ENCODE results near the gene SHC1.
A peak's percentile ranks its signal among the peaks of the same experiment; 100 is the strongest.

The SHC1 gene

GRCh38 chr1:154937085-154937987 is 33.2 kb downstream of the SHC1 start:
- DNase-seq (ENCODE audit: low spot score): peak; percentile 97

- peak; percentile 97 for DNase-seq (ENCODE audit: low spot score)
Observed at GRCh38 chr1:154936555-154937084, 33.9 kb downstream of the SHC1 start, which contains the start of gene PMVK. Gene PMVK, minus strand, starts transcription at chr1:154936719. Its CDS starts 34 bp downstream, at chr1:154936685.

GRCh38 chr1:154935749-154936554 is 34.6 kb downstream of the SHC1 start:
- DNase-seq (ENCODE audit: low spot score): no peak

- no peak for DNase-seq (ENCODE audit: low spot score)
Observed at GRCh38 chr1:154934358-154934948, 36.1 kb downstream of the SHC1 start.

- DNase-seq (ENCODE audit: low spot score): no peak
Observed at GRCh38 chr1:154931940-154932487, 38.5 kb downstream of the SHC1 start.

- no peak for DNase-seq (ENCODE audit: low spot score)
Observed at GRCh38 chr1:154926201-154926600, 44.3 kb downstream of the SHC1 start.

- no peak for DNase-seq (ENCODE audit: low spot score)
Observed at GRCh38 chr1:154925335-154926170, 45.0 kb downstream of the SHC1 start.

- DNase-seq (ENCODE audit: low spot score): no peak
Observed at GRCh38 chr1:154923695-154924094, 46.9 kb downstream of the SHC1 start.

- DNase-seq (ENCODE audit: low spot score): no peak
Observed at GRCh38 chr1:154913273-154913672, 57.3 kb downstream of the SHC1 start.

- no peak for DNase-seq (ENCODE audit: low spot score)
Observed at GRCh38 chr1:154912755-154913154, 57.8 kb downstream of the SHC1 start.
